Left renal pelvis (tissue), 4 donors: Measurements from ENCODE around the gene ATP7B. TPM values are rescaled to one million over a fixed set of nuclear protein-coding genes. Genes with fewer than 3 reads are reported as not detected.
"Not testable (repeated sequence)": the region's sequence is repeated elsewhere in the genome, so short reads cannot be mapped to it uniquely, and the experiment has no call there.

Source experiments
- DNase-seq, 4 donors: peaks; one replicate each; pipeline ENCODE4 v3.0.0-alpha.2; 2013; ENCODE audit warnings: low read depth in 4 of 4, low spot score in 3 of 4
- polyA plus RNA-seq, 4 donors: library from polyadenylated mRNA; unstranded; fragments of 120-200 nt; gene quantifications; one replicate each; pipeline ENCODE4 v1.2.1, GENCODE V29; 2013; ENCODE audit not compliant: insufficient read length in 4 of 4

The ATP7B gene
- 10 to 100 TPM in 3 of 4 donors, 1 to 10 TPM in 1; 6.6 to 20.5 (median 17.8) TPM for polyA plus RNA-seq

- no peak for DNase-seq
Measured at GRCh38 chr13:52010890-52011631, at the start of gene ATP7B. ATP7B (minus strand) TSS chr13:52011450; CDS start chr13:52011337, 113 bp downstream.

GRCh38 chr13:52053460-52053859 lies 42.2 kb upstream of the ATP7B start:
- no peak for DNase-seq

GRCh38 chr13:52051400-52051799 lies 40.1 kb upstream of the ATP7B start:
- DNase-seq, result no peak

GRCh38 chr13:52048516-52048915 lies 37.3 kb upstream of the ATP7B start:
- no peak for DNase-seq

- no peak for DNase-seq
Measured at GRCh38 chr13:52047463-52047862, 36.2 kb upstream of the ATP7B start.

GRCh38 chr13:52043675-52044074 lies 32.4 kb upstream of the ATP7B start:
- DNase-seq, result no peak

- DNase-seq, result no peak
Measured at GRCh38 chr13:52036037-52036436, 24.8 kb upstream of the ATP7B start.

- DNase-seq, result no peak
Measured at GRCh38 chr13:52034616-52035226, 23.5 kb upstream of the ATP7B start.

- DNase-seq, result no peak
Measured at GRCh38 chr13:52033039-52033438, 21.8 kb upstream of the ATP7B start.

- DNase-seq, result not testable (repeated sequence)
Measured at GRCh38 chr13:52030401-52030800, 19.2 kb upstream of the ATP7B start.

GRCh38 chr13:52029569-52029968 lies 18.3 kb upstream of the ATP7B start:
- no peak for DNase-seq

- DNase-seq, result no peak
Measured at GRCh38 chr13:52027832-52028231, 16.6 kb upstream of the ATP7B start.

GRCh38 chr13:52026246-52026626 lies 15.0 kb upstream of the ATP7B start:
- no peak for DNase-seq

GRCh38 chr13:52025475-52026245 lies 14.4 kb upstream of the ATP7B start:
- no peak for DNase-seq

- no peak for DNase-seq
Measured at GRCh38 chr13:52024481-52024880, 13.2 kb upstream of the ATP7B start, which contains the start of gene UTP14C. UTP14C (plus strand) TSS chr13:52024691; CDS start chr13:52028805, 4,114 bp downstream.

GRCh38 chr13:52022356-52022755 lies 11.1 kb upstream of the ATP7B start:
- no peak for DNase-seq

GRCh38 chr13:52020191-52020590 lies 8.9 kb upstream of the ATP7B start:
- no peak for DNase-seq

- no peak for DNase-seq
Measured at GRCh38 chr13:52016296-52016695, 5.0 kb upstream of the ATP7B start.

GRCh38 chr13:52012512-52012836 lies 1.2 kb upstream of the ATP7B start:
- no peak for DNase-seq

GRCh38 chr13:52011632-52012511 lies 622 bp upstream of the ATP7B start, which contains the start of gene ALG11:
ALG11 (plus strand) TSS chr13:52012398; CDS start chr13:52012419, 21 bp downstream.
- DNase-seq, result peak; percentile 95 to 97 (median 97)
